ENCODE data around the gene SLC9B1. TPM values are rescaled to one million over a fixed set of nuclear protein-coding genes. Genes with fewer than 3 reads are reported as not detected.
A peak's percentile ranks its signal among the peaks of the same experiment; 100 is the strongest.

Gene SLC9B1
- 0.09 TPM in 1 of 2 replicates, not detected in the other for total RNA-seq

GRCh38 chr4:103019308-103020124 is at the start of gene SLC9B1:
SLC9B1 (minus strand) TSS chr4:103019705; CDS start chr4:102991711, 27,994 bp downstream.
- peak; percentile 97 for DNase-seq

GRCh38 chr4:103067841-103068547 is 48.5 kb upstream of the SLC9B1 start:
- no peak for DNase-seq

GRCh38 chr4:103060453-103061148 is 41.1 kb upstream of the SLC9B1 start:
- DNase-seq = no peak

- DNase-seq = no peak
Observed at GRCh38 chr4:103054030-103054429, 34.5 kb upstream of the SLC9B1 start.

GRCh38 chr4:103052779-103053178 is 33.3 kb upstream of the SLC9B1 start:
- DNase-seq = no peak

GRCh38 chr4:103052145-103052544 is 32.6 kb upstream of the SLC9B1 start:
- DNase-seq = no peak

- DNase-seq = no peak
Observed at GRCh38 chr4:103050736-103051436, 31.4 kb upstream of the SLC9B1 start.

GRCh38 chr4:103046416-103047290 is 27.1 kb upstream of the SLC9B1 start:
- peak; percentile 67 for DNase-seq

- no peak for DNase-seq
Observed at GRCh38 chr4:103044183-103044582, 24.7 kb upstream of the SLC9B1 start.

GRCh38 chr4:103036169-103036568 is 16.7 kb upstream of the SLC9B1 start:
- no peak for DNase-seq

GRCh38 chr4:103032574-103032973 is 13.1 kb upstream of the SLC9B1 start:
- DNase-seq = peak; percentile 35

- no peak for DNase-seq
Observed at GRCh38 chr4:103030791-103031190, 11.3 kb upstream of the SLC9B1 start.

GRCh38 chr4:103029300-103029699 is 9.8 kb upstream of the SLC9B1 start:
- DNase-seq = no peak

- DNase-seq = no peak
Observed at GRCh38 chr4:103026868-103027267, 7.4 kb upstream of the SLC9B1 start.

- no peak for DNase-seq
Observed at GRCh38 chr4:103024996-103025395, 5.5 kb upstream of the SLC9B1 start.

- no peak for DNase-seq
Observed at GRCh38 chr4:103021120-103021519, 1.6 kb upstream of the SLC9B1 start.

GRCh38 chr4:103018391-103019307 is 856 bp downstream of the SLC9B1 start:
- DNase-seq = peak; percentile 40

GRCh38 chr4:103012551-103012950 is 7.0 kb downstream of the SLC9B1 start:
- no peak for DNase-seq

GRCh38 chr4:103012060-103012459 is 7.4 kb downstream of the SLC9B1 start:
- no peak for DNase-seq

- DNase-seq = no peak
Observed at GRCh38 chr4:103011378-103012025, 8.0 kb downstream of the SLC9B1 start.

Measured in dermis blood vessel endothelial cell (primary cell).